Erythroblast (primary cell): ENCODE results near the gene CFTR.

Source experiments
- GATA1 ChIP-seq: IDR thresholded peaks from 2 replicates; pipeline ENCODE4 v1.6.1; 2011; ENCODE audit warnings: low read depth, mild to moderate bottlenecking, control low read depth, low read length, moderate library complexity
- POLR2A ChIP-seq: IDR thresholded peaks from 2 replicates; pipeline ENCODE4 v1.6.1; 2011; ENCODE audit warnings: mild to moderate bottlenecking, low read length

- TF ChIP-seq POLR2A (no peak), GATA1 (no peak)
These were observed 160.1 kb downstream of the CFTR start for GRCh38 chr7:117639966-117640365.
